Measurements from ENCODE around the gene PRKAR1B.

The PRKAR1B gene

GRCh38 chr7:516606-517456, 210.2 kb downstream of the PRKAR1B start:
- DNase-seq = no peak

GRCh38 chr7:516216-516605, 210.9 kb downstream of the PRKAR1B start:
- DNase-seq = no peak

GRCh38 chr7:515628-516027, 211.5 kb downstream of the PRKAR1B start:
- no peak for DNase-seq

GRCh38 chr7:514651-515598, 212.2 kb downstream of the PRKAR1B start:
- DNase-seq = no peak

GRCh38 chr7:514242-514641, 212.8 kb downstream of the PRKAR1B start:
- DNase-seq = no peak

- no peak for DNase-seq
Observed at GRCh38 chr7:513521-514166, 213.4 kb downstream of the PRKAR1B start.

GRCh38 chr7:512541-513311, 214.4 kb downstream of the PRKAR1B start:
- peak; percentile 94 for DNase-seq

GRCh38 chr7:512146-512510, 215.0 kb downstream of the PRKAR1B start:
- DNase-seq = no peak

GRCh38 chr7:511476-512145, 215.5 kb downstream of the PRKAR1B start:
- DNase-seq = no peak

- DNase-seq = no peak
Observed at GRCh38 chr7:510782-511281, 216.2 kb downstream of the PRKAR1B start.

- DNase-seq = no peak
Observed at GRCh38 chr7:510131-510481, 217.0 kb downstream of the PRKAR1B start.

- no peak for DNase-seq
Observed at GRCh38 chr7:509426-510130, 217.5 kb downstream of the PRKAR1B start.

GRCh38 chr7:508461-509170, 218.5 kb downstream of the PRKAR1B start:
- DNase-seq = no peak

- no peak for DNase-seq
Observed at GRCh38 chr7:507623-508300, 219.3 kb downstream of the PRKAR1B start.

- no peak for DNase-seq
Observed at GRCh38 chr7:506921-507622, 220.0 kb downstream of the PRKAR1B start.

GRCh38 chr7:506391-506831, 220.7 kb downstream of the PRKAR1B start:
- DNase-seq = no peak

- no peak for DNase-seq
Observed at GRCh38 chr7:505171-505570, 221.9 kb downstream of the PRKAR1B start.

- DNase-seq = no peak
Observed at GRCh38 chr7:504221-505111, 222.6 kb downstream of the PRKAR1B start.
